Astrocyte (in vitro differentiated cells and primary cell): ENCODE measurements around the gene ABCG4. TPM values are rescaled to one million over a fixed set of nuclear protein-coding genes. Genes with fewer than 3 reads are reported as not detected.

Experiments
- DNase-seq: peaks from one replicate; pipeline ENCODE4 v3.0.0-alpha.2; 2010; ENCODE audit warnings: low read depth
- FAIRE-seq: peaks from 2 replicates; lab custom pipeline; 2011; peaks lifted over from hg19 to GRCh38; lab: Jason Lieb, UNC
- H2AFZ ChIP-seq: 2 replicates; pipeline ENCODE4 v1.6.0; 2012; ENCODE audit warnings: low read depth, low read length, inconsistent platforms
- H3K27ac ChIP-seq: 2 replicates; pipeline ENCODE4 v1.5.1; 2011; ENCODE audit warnings: low read depth, low read length, inconsistent platforms
- H3K27me3 ChIP-seq: 2 replicates; pipeline ENCODE4 v1.6.0; 2011; ENCODE audit warnings: low read length, inconsistent platforms; ENCODE audit not compliant: insufficient read depth
- H3K36me3 ChIP-seq: 2 replicates; pipeline ENCODE4 v1.5.1; 2011; ENCODE audit warnings: low read length, inconsistent platforms; ENCODE audit not compliant: insufficient read depth
- H3K4me1 ChIP-seq: 2 replicates; pipeline ENCODE4 v1.5.1; 2011; ENCODE audit warnings: low read length, inconsistent platforms; ENCODE audit not compliant: insufficient read depth
- H3K4me2 ChIP-seq: 2 replicates; pipeline ENCODE4 v1.6.0; 2012; ENCODE audit warnings: low read length, inconsistent platforms
- H3K4me3 ChIP-seq: 2 replicates; pipeline ENCODE4 v1.5.1; 2011; ENCODE audit warnings: low read depth, mild to moderate bottlenecking, low read length, inconsistent platforms; ENCODE audit not compliant: insufficient read depth
- H3K79me2 ChIP-seq: 2 replicates; pipeline ENCODE4 v1.6.0; 2012; ENCODE audit warnings: mild to moderate bottlenecking, low read length, inconsistent platforms; ENCODE audit not compliant: insufficient read depth
- H3K9ac ChIP-seq: 2 replicates; pipeline ENCODE4 v1.6.0; 2012; ENCODE audit warnings: mild to moderate bottlenecking, low read length, inconsistent platforms
- H3K9me3 ChIP-seq: 2 replicates; pipeline ENCODE4 v1.5.1; 2012; ENCODE audit warnings: low read depth, mild to moderate bottlenecking, low read length, inconsistent platforms; ENCODE audit not compliant: insufficient read depth
- H4K20me1 ChIP-seq: 2 replicates; pipeline ENCODE4 v1.6.0; 2012; ENCODE audit warnings: low read length, inconsistent platforms; ENCODE audit not compliant: insufficient read depth
- H3K27ac Mint-ChIP-seq: one replicate; pipeline ENCODE4 v1.8.0; 2021; ENCODE audit warnings: mild to moderate bottlenecking, mixed read lengths; ENCODE audit not compliant: unreplicated experiment
- H3K27me3 Mint-ChIP-seq: one replicate; pipeline ENCODE4 v1.8.0; 2021; ENCODE audit warnings: low read depth, mixed read lengths; ENCODE audit not compliant: unreplicated experiment
- H3K36me3 Mint-ChIP-seq: one replicate; pipeline ENCODE4 v1.8.0; 2021; ENCODE audit warnings: low read depth, mixed read lengths; ENCODE audit not compliant: unreplicated experiment
- H3K4me1 Mint-ChIP-seq: one replicate; pipeline ENCODE4 v1.8.0; 2021; ENCODE audit warnings: low read depth, mixed read lengths; ENCODE audit not compliant: unreplicated experiment
- H3K4me3 Mint-ChIP-seq: one replicate; pipeline ENCODE4 v1.8.0; 2021; ENCODE audit warnings: mild to moderate bottlenecking, moderate library complexity, mixed read lengths; ENCODE audit not compliant: unreplicated experiment
- H3K9me3 Mint-ChIP-seq: one replicate; pipeline ENCODE4 v1.8.0; 2021; ENCODE audit warnings: mild to moderate bottlenecking, mixed read lengths; ENCODE audit not compliant: unreplicated experiment
- CTCF ChIP-seq: IDR thresholded peaks from 2 replicates; pipeline ENCODE4 v1.5.1; 2011; ENCODE audit warnings: low read depth, mild to moderate bottlenecking, inconsistent platforms, low read length, moderate library complexity; ENCODE audit not compliant: insufficient read depth
- EZH2 ChIP-seq: IDR thresholded peaks from 2 replicates; pipeline ENCODE4 v1.6.1; 2012; ENCODE audit warnings: mild to moderate bottlenecking, low read length, inconsistent platforms; ENCODE audit not compliant: insufficient read depth
- total RNA-seq: library from RNA; stranded (reverse); gene quantifications from 2 replicates; pipeline ENCODE4 v1.2.1, GENCODE V29; 2021

ABCG4 gene
- total RNA-seq, 1 donor from 2014 or later = 1.5 TPM

- Histone ChIP-seq H2AFZ (no peak overlapping the region), H3K27me3 (no peaks in the 10 kb centered on the region), H3K9ac (no peak overlapping the region), H3K4me1 (peaks cover 9% of the 10 kb centered on the region), H3K4me3 (no peak overlapping the region), H3K9me3 (no peaks in the 10 kb centered on the region), H4K20me1 (no peaks in the 10 kb centered on the region), H3K36me3 (peaks cover 6% of the 10 kb centered on the region), H3K4me2 (no peak overlapping the region), H3K79me2 (peaks cover 2% of the 10 kb centered on the region), H3K27ac (no peak overlapping the region)
- Mint-ChIP-seq H3K9me3 (no peaks in the 10 kb centered on the region), H3K4me3 (no peak overlapping the region), H3K4me1 (peaks cover 7% of the 10 kb centered on the region), H3K27ac (no peak overlapping the region), H3K36me3 (peaks cover 21% of the 10 kb centered on the region), H3K27me3 (no peaks in the 10 kb centered on the region)
- FAIRE-seq = no peak
- DNase-seq = no peak
- TF ChIP-seq EZH2 (no peak), CTCF (no peak)
Measured at GRCh38 chr11:119116601-119117000, 32.3 kb upstream of the ABCG4 start.

- no peaks in the 10 kb centered on the region for H4K20me1 ChIP-seq
- no peaks in the 10 kb centered on the region for H3K9me3 ChIP-seq
- FAIRE-seq = no peak
- H3K4me3 ChIP-seq = no peak overlapping the region
- Mint-ChIP-seq H3K4me3 (no peak overlapping the region), H3K27me3 (no peaks in the 10 kb centered on the region), H3K36me3 (peaks cover 21% of the 10 kb centered on the region), H3K27ac (no peak overlapping the region), H3K9me3 (no peaks in the 10 kb centered on the region), H3K4me1 (peaks cover 7% of the 10 kb centered on the region)
- no peaks in the 10 kb centered on the region for H3K27me3 ChIP-seq
- H2AFZ ChIP-seq = no peak overlapping the region
- no peak overlapping the region for H3K27ac ChIP-seq
- peaks cover under 1% of the 10 kb centered on the region for H3K36me3 ChIP-seq
- DNase-seq = no peak
- peaks cover 10% of the 10 kb centered on the region for H3K4me1 ChIP-seq
- H3K79me2 ChIP-seq = peaks cover 7% of the 10 kb centered on the region
- TF ChIP-seq CTCF = no peak
- TF ChIP-seq EZH2 = no peak
- no peak overlapping the region for H3K9ac ChIP-seq
- H3K4me2 ChIP-seq = no peak overlapping the region
Measured at GRCh38 chr11:119117004-119117706, 31.7 kb upstream of the ABCG4 start.

- Histone ChIP-seq H4K20me1 (peaks cover 7% of the 10 kb centered on the region), H3K36me3 (no peaks in the 10 kb centered on the region), H3K4me3 (no peak overlapping the region), H3K9me3 (no peaks in the 10 kb centered on the region), H3K4me1 (peaks cover 16% of the 10 kb centered on the region), H3K79me2 (peaks cover 18% of the 10 kb centered on the region), H3K27me3 (no peaks in the 10 kb centered on the region), H3K4me2 (no peak overlapping the region), H3K9ac (no peak overlapping the region), H2AFZ (no peak overlapping the region), H3K27ac (no peak overlapping the region)
- no peak overlapping the region for H3K4me3 Mint-ChIP-seq
- H3K36me3 Mint-ChIP-seq = peaks cover 18% of the 10 kb centered on the region
- H3K9me3 Mint-ChIP-seq = no peaks in the 10 kb centered on the region
- peaks cover 8% of the 10 kb centered on the region for H3K4me1 Mint-ChIP-seq
- peak; percentile 77 for FAIRE-seq
- DNase-seq = no peak
- no peaks in the 10 kb centered on the region for H3K27me3 Mint-ChIP-seq
- TF ChIP-seq EZH2 (no peak), CTCF (no peak)
- no peak overlapping the region for H3K27ac Mint-ChIP-seq
Measured at GRCh38 chr11:119118227-119118626, 30.6 kb upstream of the ABCG4 start.
